HG02870 (cell line): Measurements from ENCODE around the gene DPP3.
"Not testable (repeated sequence)": the region's sequence is repeated elsewhere in the genome, so short reads cannot be mapped to it uniquely, and the experiment has no call there.

Source experiments
- ATAC-seq: cut with Tn5 transposase; IDR thresholded peaks from one replicate; pipeline ENCODE4 v1.9.1; 2021; ENCODE audit warnings: mild to moderate bottlenecking, moderate library complexity; ENCODE audit not compliant: unreplicated experiment

The DPP3 gene

DNA sequence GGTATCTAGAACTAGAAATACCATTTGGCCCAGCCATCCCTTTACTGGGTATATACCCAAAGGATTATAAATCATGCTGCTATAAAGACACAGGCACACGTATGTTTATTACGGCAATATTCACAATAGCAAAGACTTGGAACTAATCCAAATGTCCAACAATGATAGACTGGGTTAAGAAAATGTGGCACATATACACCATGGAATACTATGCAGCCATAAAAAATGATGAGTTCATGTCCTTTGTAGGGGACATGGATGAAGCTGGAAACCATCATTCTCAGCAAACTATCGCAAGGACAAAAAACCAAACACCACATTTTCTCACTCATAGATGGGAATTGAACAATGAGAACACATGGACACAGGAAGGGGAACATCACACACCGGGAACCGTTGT, 16.1 kb upstream of the DPP3 start:
- not testable (repeated sequence) for ATAC-seq

DNA sequence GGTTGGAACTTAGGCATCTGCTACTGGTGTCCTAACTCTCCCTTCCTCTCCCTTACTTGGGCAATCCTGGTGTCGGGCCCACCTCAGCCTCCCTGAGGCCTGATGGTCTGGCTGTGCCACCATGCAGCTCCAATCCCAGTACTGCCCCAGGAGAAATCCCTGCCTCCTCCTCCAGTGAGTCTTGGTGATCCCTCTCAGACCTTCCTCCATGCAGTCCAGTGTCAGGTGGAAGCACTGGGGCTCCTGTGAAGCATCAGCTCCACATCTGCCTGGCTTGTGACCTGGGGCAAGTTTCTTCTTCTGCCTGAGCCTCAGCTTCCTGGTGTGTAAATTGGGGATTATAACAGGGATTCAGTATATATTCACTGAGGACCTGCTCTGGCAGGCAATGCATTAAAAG, 15.3 kb upstream of the DPP3 start:
- no peak for ATAC-seq

DNA sequence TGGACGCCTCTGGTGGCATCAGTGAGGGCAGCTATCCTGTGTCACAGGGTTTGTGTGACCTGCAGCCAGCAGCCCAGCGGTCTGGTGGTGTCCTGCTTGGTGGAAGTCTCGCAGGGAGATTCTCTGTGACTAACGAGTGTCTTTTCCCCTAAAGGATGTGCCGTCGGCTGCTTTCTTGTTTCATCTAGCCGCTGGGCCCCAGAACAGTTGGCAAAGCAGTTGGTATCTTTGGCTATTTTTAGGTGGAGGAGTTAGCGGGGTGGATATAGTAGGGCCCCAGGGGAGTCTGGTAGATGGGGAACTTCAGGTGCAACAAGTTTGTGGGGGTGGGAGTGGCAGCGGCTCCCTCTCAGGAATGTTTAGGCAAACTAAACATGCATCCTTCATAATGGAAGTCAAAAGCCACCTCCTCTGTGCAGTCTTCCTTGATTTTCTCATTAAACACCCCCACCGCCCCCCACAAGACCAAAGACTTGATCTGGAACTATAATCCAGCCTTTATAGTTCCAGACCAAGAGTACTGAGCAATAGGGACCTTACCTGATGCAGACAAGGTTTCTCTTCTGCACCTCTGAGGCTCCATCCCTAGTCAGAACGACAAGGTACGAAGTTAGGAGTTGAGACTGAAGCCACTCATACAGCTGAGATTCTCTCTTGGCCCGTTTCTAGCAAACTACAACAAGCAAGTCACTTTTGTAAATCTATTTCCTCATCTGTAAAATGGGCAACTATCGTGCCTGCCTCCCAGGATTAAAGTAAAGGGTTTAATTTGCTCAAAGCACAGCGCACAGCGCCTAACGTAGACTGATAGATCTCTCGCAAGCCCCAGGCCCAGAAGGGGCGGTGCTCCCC, 14.6 kb upstream of the DPP3 start:
- no peak for ATAC-seq

GRCh38 chr11:66466225-66467033, 13.8 kb upstream of the DPP3 start, which contains the start of gene PELI3:
Gene PELI3 (plus strand): TSS chr11:66466905. CDS start chr11:66468129, 1,224 bp downstream.
- ATAC-seq: peak; percentile 79

- peak; percentile 26 for ATAC-seq
These were observed 13.1 kb upstream of the DPP3 start for GRCh38 chr11:66467034-66467659.

DNA sequence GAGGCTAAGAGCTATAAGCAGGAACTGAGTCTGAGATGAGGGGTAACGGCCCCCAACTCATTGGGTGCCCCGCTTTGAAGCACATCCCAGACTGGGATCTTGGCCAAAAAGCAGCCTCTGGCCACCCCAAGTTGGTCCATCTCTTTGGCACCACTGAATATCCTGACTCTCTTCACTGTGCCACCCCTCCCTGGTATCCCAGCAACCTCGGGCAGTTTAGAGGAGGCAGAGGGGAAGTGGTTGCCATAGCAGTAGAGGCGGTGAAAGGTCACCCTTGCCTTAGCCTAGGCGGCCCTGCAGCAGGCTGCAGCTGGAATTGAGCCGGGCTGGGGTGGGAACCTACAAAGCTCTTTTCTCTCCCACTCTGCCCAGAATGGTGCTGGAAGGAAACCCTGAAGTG, 12.5 kb upstream of the DPP3 start:
- no peak for ATAC-seq

- no peak for ATAC-seq
These were observed 11.5 kb upstream of the DPP3 start for GRCh38 chr11:66468691-66469090.

DNA sequence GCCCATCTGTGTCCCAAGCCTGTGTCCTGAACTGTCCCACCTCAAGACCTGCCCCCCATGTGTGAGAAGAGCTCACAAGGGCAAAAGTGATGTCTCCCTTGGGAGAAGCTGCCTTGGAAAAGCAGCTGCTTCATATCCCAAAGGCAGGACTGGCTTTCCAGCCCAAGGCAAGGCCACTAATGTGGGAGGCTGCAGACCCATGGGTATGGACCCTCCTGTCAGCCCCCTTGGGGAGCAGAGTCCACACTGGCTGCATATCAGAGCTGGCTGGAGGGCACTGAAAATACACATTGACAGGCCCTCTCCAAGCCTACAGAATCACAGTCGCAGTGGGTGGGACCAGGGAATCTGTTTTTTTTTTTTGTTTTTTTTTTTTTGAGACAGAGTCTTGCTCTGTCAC, 10.8 kb upstream of the DPP3 start:
- no peak for ATAC-seq

- no peak for ATAC-seq
These were observed 10.2 kb upstream of the DPP3 start for GRCh38 chr11:66470015-66470414.

DNA sequence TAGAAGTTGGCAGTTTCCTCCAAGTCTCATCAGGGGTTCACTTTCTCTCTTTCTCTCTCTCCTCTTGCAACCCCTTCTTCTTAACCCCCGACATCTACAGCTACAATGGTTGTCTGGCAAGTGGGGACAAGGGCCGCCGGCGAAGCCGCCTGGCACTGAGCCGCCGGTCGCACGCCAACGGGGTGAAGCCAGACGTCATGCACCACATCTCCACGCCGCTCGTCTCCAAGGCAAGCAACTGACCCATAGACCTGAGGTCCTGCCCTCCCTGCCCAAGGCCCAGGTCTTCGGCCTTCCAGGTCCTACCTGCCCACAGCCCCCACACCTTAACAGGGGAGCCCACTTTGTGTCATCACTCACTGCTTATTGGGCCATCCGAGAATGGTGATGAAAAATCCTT, 9.1 kb upstream of the DPP3 start:
- ATAC-seq: no peak

- ATAC-seq: no peak
These were observed 8.2 kb upstream of the DPP3 start for GRCh38 chr11:66472054-66472453.

GRCh38 chr11:66473167-66473566, 7.1 kb upstream of the DPP3 start:
- no peak for ATAC-seq

DNA sequence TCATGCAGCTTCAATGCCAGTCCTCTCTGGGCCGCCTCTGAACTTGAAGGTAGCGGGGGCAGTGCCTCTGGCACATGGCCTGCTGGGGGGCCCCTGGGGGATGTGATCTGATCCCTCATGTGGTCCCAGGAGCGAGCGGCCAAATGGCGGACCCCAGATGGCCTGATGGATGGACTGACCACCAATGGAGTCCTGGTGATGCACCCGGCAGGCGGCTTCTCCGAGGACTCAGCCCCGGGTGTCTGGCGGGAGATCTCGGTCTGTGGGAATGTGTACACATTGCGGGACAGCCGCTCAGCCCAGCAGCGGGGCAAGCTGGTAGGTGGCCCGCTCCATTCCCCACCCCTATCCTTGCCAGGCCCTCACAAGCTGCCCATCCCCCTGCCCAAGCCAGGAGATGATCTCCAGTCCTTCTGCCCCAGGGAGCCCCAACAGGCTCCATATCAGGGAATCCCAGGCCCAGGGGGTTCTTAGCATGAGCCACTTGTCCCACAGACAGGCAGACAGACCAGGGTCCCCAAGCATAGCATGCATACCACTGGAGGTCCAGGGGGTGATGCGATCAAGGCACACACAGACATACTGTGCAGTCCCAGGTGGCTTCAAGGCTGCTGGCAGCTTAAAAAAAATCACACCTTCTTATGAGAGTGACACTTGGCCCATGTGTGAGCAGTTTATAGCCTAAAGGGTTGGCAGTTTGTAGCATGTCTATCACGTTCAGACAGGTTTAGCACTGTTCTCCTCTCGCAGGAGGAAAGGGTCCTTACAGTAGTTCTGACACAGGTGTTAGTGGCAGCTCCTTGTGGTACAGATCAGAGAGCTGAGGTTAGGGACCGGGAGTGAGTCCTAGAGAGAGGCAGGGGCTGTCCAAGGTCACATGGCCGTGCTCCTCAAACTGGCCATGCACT, 6.4 kb upstream of the DPP3 start:
- no peak for ATAC-seq

DNA sequence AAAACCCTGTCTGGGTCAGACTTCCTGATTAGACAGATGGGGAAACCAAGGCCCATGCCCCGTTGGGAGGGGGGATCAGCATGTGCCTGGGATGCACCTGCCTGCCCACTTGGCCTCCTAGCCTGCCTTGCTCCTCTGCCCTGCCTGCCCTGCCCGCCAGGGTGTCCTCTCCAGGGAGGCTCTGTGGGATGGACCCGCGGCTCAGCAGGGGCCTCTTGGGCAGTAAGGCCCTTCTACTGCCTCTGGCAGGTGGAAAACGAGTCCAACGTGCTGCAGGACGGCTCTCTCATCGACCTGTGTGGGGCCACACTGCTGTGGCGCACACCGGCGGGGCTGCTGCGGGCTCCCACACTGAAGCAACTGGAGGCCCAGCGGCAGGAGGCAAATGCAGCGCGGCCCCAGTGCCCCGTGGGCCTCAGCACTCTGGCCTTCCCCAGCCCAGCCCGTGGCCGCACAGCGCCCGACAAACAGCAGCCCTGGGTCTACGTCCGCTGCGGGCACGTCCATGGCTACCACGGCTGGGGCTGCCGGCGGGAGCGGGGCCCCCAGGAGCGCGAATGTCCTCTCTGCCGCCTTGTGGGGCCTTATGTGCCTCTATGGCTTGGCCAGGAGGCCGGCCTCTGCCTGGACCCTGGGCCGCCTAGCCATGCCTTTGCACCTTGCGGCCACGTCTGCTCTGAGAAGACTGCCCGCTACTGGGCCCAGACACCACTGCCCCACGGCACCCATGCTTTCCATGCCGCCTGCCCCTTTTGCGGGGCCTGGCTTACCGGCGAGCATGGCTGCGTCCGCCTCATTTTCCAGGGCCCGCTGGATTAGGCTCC, 4.7 kb upstream of the DPP3 start:
- no peak for ATAC-seq

- no peak for ATAC-seq
These were observed 3.9 kb upstream of the DPP3 start for GRCh38 chr11:66476173-66476840.

- no peak for ATAC-seq
These were observed 3.4 kb upstream of the DPP3 start for GRCh38 chr11:66476841-66477251.

DNA sequence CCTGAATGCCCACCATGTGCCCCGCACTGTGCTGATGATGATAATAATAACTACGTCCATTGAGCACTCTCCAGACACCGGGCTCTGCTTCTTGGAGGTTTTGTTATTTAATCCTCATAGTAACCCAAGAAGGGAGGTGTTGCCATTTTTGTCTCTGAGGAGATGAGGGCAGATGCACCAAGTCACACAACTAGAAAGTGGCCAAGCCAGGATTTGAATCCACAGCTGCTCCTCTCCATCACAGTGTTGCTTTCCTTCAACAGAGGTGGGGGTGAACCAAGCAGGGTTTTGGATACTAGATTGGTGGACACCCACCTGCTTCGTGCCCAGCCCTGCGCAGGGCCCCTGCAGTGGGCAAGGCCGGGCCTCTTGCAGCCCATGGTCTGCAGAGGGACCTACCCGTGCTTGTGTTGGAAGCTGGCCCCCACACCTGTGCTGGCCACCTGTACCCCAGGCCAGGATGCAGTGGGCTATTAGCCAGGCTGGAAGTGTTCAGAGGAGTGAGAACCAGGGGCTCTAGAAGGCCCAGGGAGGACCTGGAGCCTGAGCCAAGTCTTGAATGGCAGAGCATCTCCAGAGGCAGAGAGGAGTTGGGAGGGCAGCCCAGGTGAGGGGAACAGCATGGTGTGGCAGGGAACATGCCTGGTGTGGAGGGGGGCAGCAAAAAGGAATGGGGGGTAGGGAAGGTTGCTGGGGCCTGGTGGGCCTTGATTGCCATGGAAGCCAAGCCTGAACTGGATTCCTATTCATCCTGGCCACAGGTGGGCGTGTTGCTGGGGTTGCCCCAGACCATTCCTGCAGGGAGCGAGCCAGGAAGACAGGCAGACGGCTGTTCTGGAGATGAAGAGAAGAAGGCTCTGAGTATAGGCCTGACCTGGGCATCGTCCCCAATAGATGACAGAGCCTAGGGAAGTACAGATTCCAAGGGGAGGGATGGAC, 2.7 kb upstream of the DPP3 start:
- no peak for ATAC-seq
